Muscle of back (tissue), 11 donors: ENCODE results near the gene RIOK3. TPM values are rescaled to one million over a fixed set of nuclear protein-coding genes. Genes with fewer than 3 reads are reported as not detected.

ENCODE experiments used
- DNase-seq, 3 donors: peaks; one replicate each; pipeline versions ENCODE4 v3.0.0 to v3.0.0-alpha.2; 2013
- polyA plus RNA-seq, 10 donors: library from polyadenylated mRNA; unstranded; fragments of 120-200 nt; gene quantifications; one replicate each; pipeline ENCODE4 v1.2.1, GENCODE V29; 2013; ENCODE audit not compliant: insufficient read length in 10 of 10

RIOK3 gene
- polyA plus RNA-seq, 10 donors, result 57.2 to 95.2 (median 72.6) TPM

- DNase-seq, result no peak
Measured at GRCh38 chr18:23526501-23527063, 73.5 kb downstream of the RIOK3 start.

GRCh38 chr18:23528580-23529472 lies 75.7 kb downstream of the RIOK3 start:
- DNase-seq, result no peak

GRCh38 chr18:23529604-23530003 lies 76.5 kb downstream of the RIOK3 start:
- no peak for DNase-seq

GRCh38 chr18:23530195-23530594 lies 77.1 kb downstream of the RIOK3 start:
- no peak for DNase-seq

- DNase-seq, result no peak
Measured at GRCh38 chr18:23531912-23532311, 78.8 kb downstream of the RIOK3 start.

Other genes starting within 250 kb of the RIOK3 start
- 10 to 100 TPM; 10.4 to 17.4 (median 14.3) TPM for gene RMC1, start 50.2 kb downstream of the RIOK3 start, polyA plus RNA-seq
- 10 to 100 TPM; 18.6 to 30.5 (median 25.2) TPM for gene NPC1, start 133.2 kb downstream of the RIOK3 start, polyA plus RNA-seq
- 1 to 10 TPM; 2.5 to 7.8 (median 4.3) TPM for gene ANKRD29, start 209.6 kb downstream of the RIOK3 start, polyA plus RNA-seq
- 10 to 100 TPM in 2 of 10 donors, 1 to 10 TPM in 8; 3.1 to 14.4 (median 4.1) TPM for gene LAMA3, start 236.2 kb downstream of the RIOK3 start, polyA plus RNA-seq